ENCODE measurements around the gene TNFRSF9.
"Not testable (repeated sequence)": the region's sequence is repeated elsewhere in the genome, so short reads cannot be mapped to it uniquely, and the experiment has no call there.

TNFRSF9 gene

GRCh38 chr1:7960867-7961215, 20.2 kb upstream of the TNFRSF9 start:
- DNase-seq (ENCODE audit: low read depth): no peak

- no peak for DNase-seq (ENCODE audit: low read depth)
Observed at GRCh38 chr1:7960165-7960564, 19.5 kb upstream of the TNFRSF9 start.

- no peak for DNase-seq (ENCODE audit: low read depth)
Observed at GRCh38 chr1:7956218-7957032, 15.8 kb upstream of the TNFRSF9 start.

- no peak for DNase-seq (ENCODE audit: low read depth)
Observed at GRCh38 chr1:7954683-7955082, 14.0 kb upstream of the TNFRSF9 start.

GRCh38 chr1:7953850-7954609, 13.4 kb upstream of the TNFRSF9 start:
- peak; percentile 87 for DNase-seq (ENCODE audit: low read depth)

- not testable (repeated sequence) for DNase-seq (ENCODE audit: low read depth)
Observed at GRCh38 chr1:7952791-7953190, 12.2 kb upstream of the TNFRSF9 start.

GRCh38 chr1:7948960-7949359, 8.3 kb upstream of the TNFRSF9 start:
- DNase-seq (ENCODE audit: low read depth): no peak

GRCh38 chr1:7943251-7943650, 2.6 kb upstream of the TNFRSF9 start:
- DNase-seq (ENCODE audit: low read depth): no peak

GRCh38 chr1:7942214-7942921, 1.7 kb upstream of the TNFRSF9 start:
- DNase-seq (ENCODE audit: low read depth): peak; percentile 30

GRCh38 chr1:7941437-7941793, 776 bp upstream of the TNFRSF9 start:
- DNase-seq (ENCODE audit: low read depth): no peak

- DNase-seq (ENCODE audit: low read depth): no peak
Observed at GRCh38 chr1:7940034-7940433, 605 bp downstream of the TNFRSF9 start.

GRCh38 chr1:7938070-7938469, 2.6 kb downstream of the TNFRSF9 start:
- no peak for DNase-seq (ENCODE audit: low read depth)

- no peak for DNase-seq (ENCODE audit: low read depth)
Observed at GRCh38 chr1:7932524-7933138, 8.0 kb downstream of the TNFRSF9 start.

GRCh38 chr1:7931446-7931812, 9.2 kb downstream of the TNFRSF9 start:
- DNase-seq (ENCODE audit: low read depth): no peak

GRCh38 chr1:7930645-7931445, 9.8 kb downstream of the TNFRSF9 start:
- no peak for DNase-seq (ENCODE audit: low read depth)

GRCh38 chr1:7929637-7930036, 11.0 kb downstream of the TNFRSF9 start:
- DNase-seq (ENCODE audit: low read depth): no peak

- DNase-seq (ENCODE audit: low read depth): no peak
Observed at GRCh38 chr1:7928247-7928646, 12.4 kb downstream of the TNFRSF9 start.

GRCh38 chr1:7927061-7927460, 13.6 kb downstream of the TNFRSF9 start:
- not testable (repeated sequence) for DNase-seq (ENCODE audit: low read depth)

- DNase-seq (ENCODE audit: low read depth): no peak
Observed at GRCh38 chr1:7922301-7922700, 18.3 kb downstream of the TNFRSF9 start.

GRCh38 chr1:7921796-7922195, 18.8 kb downstream of the TNFRSF9 start:
- DNase-seq (ENCODE audit: low read depth): no peak

- no peak for DNase-seq (ENCODE audit: low read depth)
Observed at GRCh38 chr1:7919880-7920279, 20.8 kb downstream of the TNFRSF9 start.

GRCh38 chr1:7917971-7918370, 22.7 kb downstream of the TNFRSF9 start:
- not testable (repeated sequence) for DNase-seq (ENCODE audit: low read depth)

All from activated T-cell treated with anti-CD3 and anti-CD28 coated beads for 48 hours (primary cell).